CD14-positive monocyte (primary cell): Measurements from ENCODE around the gene C1QTNF1. TPM values are rescaled to one million over a fixed set of nuclear protein-coding genes. Genes with fewer than 3 reads are reported as not detected.
A peak's percentile ranks its signal among the peaks of the same experiment; 100 is the strongest.

Source experiments
- DNase-seq, 3 donors: peaks; one replicate each; pipeline ENCODE4 v3.0.0-alpha.2; 2011 to 2022
- H2AFZ ChIP-seq: 2 replicates; pipeline ENCODE4 v1.6.0; 2012; ENCODE audit warnings: mild to moderate bottlenecking, low read depth, low read length, inconsistent platforms; ENCODE audit not compliant: insufficient read depth, poor library complexity, severe bottlenecking
- H3K27ac ChIP-seq, 2 donors: 1 replicate in 1 of 2; 2 replicates in 1 of 2; pipeline ENCODE4 v1.5.1; 2012 to 2013; ENCODE audit warnings: low read length in 2 of 2, control low read depth in 1 of 2, inconsistent platforms in 1 of 2, low read depth in 1 of 2, mild to moderate bottlenecking in 1 of 2
- H3K27me3 ChIP-seq, 2 donors: one replicate each; pipeline versions ENCODE4 v1.6.0 to v1.6.1; 2011 to 2013; ENCODE audit warnings: low read length in 2 of 2; ENCODE audit not compliant: control insufficient read depth in 2 of 2, insufficient read depth in 2 of 2
- H3K36me3 ChIP-seq, 2 donors: replicated peaks in 1 of 2; 1 replicate in 1 of 2; 2 replicates in 1 of 2; pipeline versions ENCODE4 v1.5.1 to v1.6.1; 2012 to 2013; ENCODE audit warnings: low read length in 2 of 2, control low read depth in 1 of 2, inconsistent platforms in 1 of 2, mild to moderate bottlenecking in 1 of 2; ENCODE audit not compliant: insufficient read depth in 2 of 2, control insufficient read depth in 1 of 2
- H3K4me1 ChIP-seq, 2 donors: 1 replicate in 1 of 2; 2 replicates in 1 of 2; pipeline versions ENCODE4 v1.5.1 to v1.6.1; 2012 to 2013; ENCODE audit warnings: low read length in 2 of 2, control low read depth in 1 of 2, inconsistent platforms in 1 of 2, mild to moderate bottlenecking in 1 of 2, moderate library complexity in 1 of 2; ENCODE audit not compliant: insufficient read depth in 2 of 2, control insufficient read depth in 1 of 2
- H3K4me2 ChIP-seq: replicated peaks from 2 replicates; pipeline ENCODE3; 2012; ENCODE audit warnings: low read length, moderate library complexity, mild to moderate bottlenecking; ENCODE audit not compliant: poor library complexity, severe bottlenecking; ENCODE audit errors: extremely low read depth
- H3K4me3 ChIP-seq, 3 experiments: fragments of 200-600 bp in 1 of 3; sonication (generic) in 1 of 3; replicated peaks in 1 of 3; 1 replicate in 2 of 3; 2 replicates in 1 of 3; pipeline ENCODE4 v1.5.1; 2011 to 2013; ENCODE audit warnings: low read length in 3 of 3, mild to moderate bottlenecking in 3 of 3, control low read depth in 2 of 3, low read depth in 2 of 3, inconsistent platforms in 1 of 3, moderate library complexity in 1 of 3
- H3K79me2 ChIP-seq: 2 replicates; pipeline ENCODE4 v1.6.0; 2012; ENCODE audit warnings: mild to moderate bottlenecking, control low read depth, inconsistent platforms, low read length, moderate library complexity; ENCODE audit not compliant: insufficient read depth
- H3K9ac ChIP-seq: 2 replicates; pipeline ENCODE4 v1.6.0; 2017; ENCODE audit warnings: low read length, mild to moderate bottlenecking; ENCODE audit not compliant: insufficient read depth, poor library complexity, severe bottlenecking
- H3K9me3 ChIP-seq, 2 donors: replicated peaks in 1 of 2; 1 replicate in 1 of 2; 2 replicates in 1 of 2; pipeline versions ENCODE4 v1.5.1 to v1.6.1; 2012 to 2013; ENCODE audit warnings: low read length in 2 of 2, control low read depth in 1 of 2; ENCODE audit not compliant: control insufficient read depth in 1 of 2, insufficient read depth in 1 of 2
- H4K20me1 ChIP-seq: 2 replicates; pipeline ENCODE4 v1.6.0; 2012; ENCODE audit warnings: mild to moderate bottlenecking, low read length, control low read depth, moderate library complexity; ENCODE audit not compliant: insufficient read depth
- H3K27ac Mint-ChIP-seq, 7 donors: one replicate each; pipeline ENCODE4 v1.8.0; 2020; ENCODE audit warnings: mild to moderate bottlenecking in 7 of 7, mixed read lengths in 7 of 7, moderate library complexity in 6 of 7, inconsistent platforms in 2 of 7
- H3K27me3 Mint-ChIP-seq, 3 donors: one replicate each; pipeline ENCODE4 v1.8.0; 2021 to 2022; ENCODE audit warnings: low read depth in 3 of 3, mild to moderate bottlenecking in 3 of 3, mixed read lengths in 3 of 3, moderate library complexity in 3 of 3, inconsistent platforms in 1 of 3
- H3K36me3 Mint-ChIP-seq, 2 donors: one replicate each; pipeline ENCODE4 v1.8.0; 2020; ENCODE audit warnings: mixed read lengths in 2 of 2, inconsistent platforms in 1 of 2, mild to moderate bottlenecking in 1 of 2
- H3K4me1 Mint-ChIP-seq: one replicate; pipeline ENCODE4 v1.8.0; 2020; ENCODE audit warnings: mild to moderate bottlenecking, mixed read lengths
- H3K4me3 Mint-ChIP-seq, 2 donors: one replicate each; pipeline ENCODE4 v1.8.0; 2020; ENCODE audit warnings: mild to moderate bottlenecking in 2 of 2, mixed read lengths in 2 of 2, moderate library complexity in 1 of 2
- H3K9me3 Mint-ChIP-seq, 7 donors: one replicate each; pipeline ENCODE4 v1.8.0; 2020 to 2022; ENCODE audit warnings: mixed read lengths in 7 of 7, mild to moderate bottlenecking in 6 of 7, moderate library complexity in 6 of 7, inconsistent platforms in 2 of 7
- WGBS: methylation state at CpG from one replicate; pipeline ENCODE4 v1.1.5; 2013; ENCODE audit warnings: missing lambda C conversion rate; ENCODE audit not compliant: insufficient coverage; 5-methylcytosine and 5-hydroxymethylcytosine counted together
- intact Hi-C, 2 donors: fragments of 100-400 bp; cut with micrococcal nuclease; formaldehyde crosslinking; loops; one replicate each; pipeline versions ENCODE4 v1.15.0 to v1.15.1; 2023
- polyA plus RNA-seq, 3 donors: library from polyadenylated mRNA; depleted of rRNA in 1 of 3; unstranded in 2 of 3; stranded (reverse) in 1 of 3; fragments of 300-500 nt in 2 of 3; fragments of >200 nt in 1 of 3; fragmentation: Illumina TruSeq in 2 of 3; gene quantifications; 1 replicate in 2 of 3; 2 replicates in 1 of 3; pipeline ENCODE4 v1.2.3, GENCODE V29; 2012 to 2021
- TF ChIP-seq, protein P1 (sequence below): fragments of 200-600 bp; IDR thresholded peaks from one replicate; pipeline ENCODE4 v1.8.0; 2022; ENCODE audit warnings: antibody characterized with exemption, mild to moderate bottlenecking

The C1QTNF1 gene
- polyA plus RNA-seq, 3 donors, result not detected

DNA sequence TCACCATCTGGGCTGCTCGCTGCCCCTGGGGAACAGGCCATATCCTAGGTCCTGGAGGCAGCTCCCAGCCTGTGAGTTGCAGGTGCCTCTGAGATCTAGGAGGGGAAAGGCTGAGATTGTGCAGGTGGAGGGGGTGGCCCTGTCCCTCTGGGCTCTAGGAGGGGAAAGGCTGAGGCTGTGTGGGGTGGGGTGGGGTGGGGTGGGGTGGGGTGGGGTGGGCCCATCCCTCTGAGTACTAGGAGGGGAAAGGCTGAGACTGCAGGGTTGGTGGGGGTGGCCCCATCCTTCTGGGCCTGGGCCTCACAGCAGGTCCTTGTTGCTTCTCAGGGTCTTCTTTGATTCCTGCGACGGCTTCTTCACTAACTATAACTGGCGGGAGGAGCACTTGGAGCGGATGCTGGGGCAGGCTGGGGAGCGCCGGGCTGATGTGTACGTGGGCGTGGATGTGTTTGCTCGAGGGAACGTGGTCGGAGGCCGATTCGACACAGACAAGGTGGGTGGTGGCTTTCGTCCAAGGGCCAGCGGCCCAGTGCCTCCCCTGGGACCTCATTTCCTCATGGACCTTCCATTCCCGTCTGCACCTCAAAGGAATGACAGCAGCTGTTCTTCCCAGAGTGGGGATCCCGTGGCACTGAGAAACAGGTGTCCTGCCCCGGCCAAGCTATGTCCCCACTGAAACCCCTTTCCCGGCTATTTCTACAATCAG, 57.8 kb downstream of the C1QTNF1 start:
- no peak for DNase-seq
- Histone ChIP-seq H3K4me2 (no peak overlapping the region), H3K4me3 (no peak overlapping the region), H3K36me3 (peaks cover 75 to 97% of the 10 kb centered on the region in 2 donors), H3K9me3 (no peaks in the 10 kb centered on the region), H3K27me3 (no peaks in the 10 kb centered on the region), H3K4me1 (no peaks in the 10 kb centered on the region), H3K79me2 (peaks cover 9% of the 10 kb centered on the region), H3K9ac (no peak overlapping the region), H4K20me1 (peaks cover 30% of the 10 kb centered on the region), H3K27ac (no peak overlapping the region), H2AFZ (no peak overlapping the region)
- Mint-ChIP-seq H3K4me3 (no peak overlapping the region), H3K36me3 (peaks cover 73 to 90% of the 10 kb centered on the region in 2 donors), H3K4me1 (peaks cover 1% of the 10 kb centered on the region), H3K27ac (peak overlapping the region in 2 of 7 donors; percentile 3 to 31), H3K27me3 (no peaks in the 10 kb centered on the region), H3K9me3 (no peaks in the 10 kb centered on the region)
- intact Hi-C loops, result loop anchor here (2.0 to 5.0 kb wide), 2 partner anchors 34 to 35 kb away; no protein-coding TSS in a partner anchor
- TF ChIP-seq, protein P1, sequence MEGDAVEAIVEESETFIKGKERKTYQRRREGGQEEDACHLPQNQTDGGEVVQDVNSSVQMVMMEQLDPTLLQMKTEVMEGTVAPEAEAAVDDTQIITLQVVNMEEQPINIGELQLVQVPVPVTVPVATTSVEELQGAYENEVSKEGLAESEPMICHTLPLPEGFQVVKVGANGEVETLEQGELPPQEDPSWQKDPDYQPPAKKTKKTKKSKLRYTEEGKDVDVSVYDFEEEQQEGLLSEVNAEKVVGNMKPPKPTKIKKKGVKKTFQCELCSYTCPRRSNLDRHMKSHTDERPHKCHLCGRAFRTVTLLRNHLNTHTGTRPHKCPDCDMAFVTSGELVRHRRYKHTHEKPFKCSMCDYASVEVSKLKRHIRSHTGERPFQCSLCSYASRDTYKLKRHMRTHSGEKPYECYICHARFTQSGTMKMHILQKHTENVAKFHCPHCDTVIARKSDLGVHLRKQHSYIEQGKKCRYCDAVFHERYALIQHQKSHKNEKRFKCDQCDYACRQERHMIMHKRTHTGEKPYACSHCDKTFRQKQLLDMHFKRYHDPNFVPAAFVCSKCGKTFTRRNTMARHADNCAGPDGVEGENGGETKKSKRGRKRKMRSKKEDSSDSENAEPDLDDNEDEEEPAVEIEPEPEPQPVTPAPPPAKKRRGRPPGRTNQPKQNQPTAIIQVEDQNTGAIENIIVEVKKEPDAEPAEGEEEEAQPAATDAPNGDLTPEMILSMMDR, result no peak
- 91% methylated on average over 14 of the region's 20 CpGs for WGBS

DNA sequence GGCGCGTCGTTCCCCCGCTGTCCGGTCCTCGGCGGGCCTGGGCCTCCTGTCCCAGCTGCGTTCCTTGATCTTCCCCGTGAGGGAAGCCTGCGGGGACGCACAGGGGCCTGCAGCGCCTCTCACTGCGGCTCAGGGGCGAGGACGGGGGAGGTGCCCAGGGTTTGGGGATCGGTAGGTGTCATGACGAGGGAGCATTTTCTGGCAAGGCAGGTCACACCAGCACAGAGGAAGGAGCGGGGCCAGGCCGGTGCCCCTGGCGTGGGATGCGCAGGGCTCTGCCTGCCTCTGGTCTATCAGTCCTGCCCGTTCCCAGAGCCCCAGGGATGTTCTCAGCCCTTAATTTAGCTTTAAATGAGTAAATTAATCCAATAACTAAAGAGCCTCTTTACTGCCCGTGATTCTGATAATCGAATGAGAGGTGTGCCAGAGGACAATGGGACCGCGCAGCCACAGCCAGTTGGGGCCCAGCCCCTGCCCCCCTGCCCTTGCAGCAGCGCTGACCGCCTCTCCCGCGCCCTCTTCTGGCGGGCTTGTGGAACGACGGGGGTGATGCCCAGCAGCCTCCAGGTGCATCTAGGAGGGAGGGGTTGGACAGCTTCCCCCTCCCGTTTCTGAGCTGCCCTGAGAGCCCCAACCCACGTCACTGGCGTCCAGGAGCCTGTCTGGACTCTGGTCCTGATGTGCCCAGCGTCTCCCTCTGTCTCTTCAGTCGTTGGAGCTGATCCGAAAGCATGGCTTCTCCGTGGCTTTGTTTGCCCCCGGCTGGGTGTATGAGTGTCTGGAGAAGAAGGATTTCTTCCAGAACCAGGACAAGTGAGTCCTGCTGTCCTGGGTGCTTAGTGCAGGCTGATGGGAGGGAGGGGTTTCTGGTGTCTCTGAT, 58.6 kb downstream of the C1QTNF1 start:
- Histone ChIP-seq H3K9ac (no peak overlapping the region), H2AFZ (no peak overlapping the region), H3K4me2 (no peak overlapping the region), H3K4me3 (no peak overlapping the region), H3K9me3 (no peaks in the 10 kb centered on the region), H3K4me1 (no peaks in the 10 kb centered on the region), H3K36me3 (peaks cover 75 to 97% of the 10 kb centered on the region in 2 donors), H4K20me1 (peaks cover 27% of the 10 kb centered on the region), H3K27me3 (no peaks in the 10 kb centered on the region), H3K79me2 (peaks cover under 1% of the 10 kb centered on the region), H3K27ac (no peak overlapping the region)
- intact Hi-C loops, result loop anchor here (2.0 to 5.0 kb wide), 2 partner anchors 35 to 36 kb away; no protein-coding TSS in a partner anchor
- WGBS, result 76% methylated on average over 39 of the region's 41 CpGs
- no peaks in the 10 kb centered on the region for H3K27me3 Mint-ChIP-seq
- DNase-seq, result peak; percentile 33 to 53 (median 39)
- H3K4me3 Mint-ChIP-seq, result no peak overlapping the region
- H3K4me1 Mint-ChIP-seq, result no peaks in the 10 kb centered on the region
- H3K9me3 Mint-ChIP-seq, result no peaks in the 10 kb centered on the region
- peaks cover 72 to 94% of the 10 kb centered on the region in 2 donors for H3K36me3 Mint-ChIP-seq
- TF ChIP-seq, protein P1, result peak; percentile 97
- H3K27ac Mint-ChIP-seq, result no peak overlapping the region
